HCT116 (cell line): ENCODE results near the gene DDR2. TPM values are rescaled to one million over a fixed set of nuclear protein-coding genes. Genes with fewer than 3 reads are reported as not detected.

Experiments used
- ATAC-seq: fragments of 200-7000 bp; cut with Tn5 transposase; 2 replicates; pipeline ENCODE4 v1.9.1; 2020; ENCODE audit warnings: mild to moderate bottlenecking, moderate library complexity
- BruUV-seq: library from RNA; stranded (reverse); fragments of 400-500 nt; replicated peaks from 2 replicates; lab custom pipeline; 2021; lab: Mats Ljungman, UMichigan
- CTCF ChIA-PET: fragments of 300-600 bp; sonication (Branson Sonifier 250); formaldehyde crosslinking; loops from one replicate; lab custom pipeline; 2021; ENCODE audit warnings: antibody characterized with exemption; lab: Charles Lee
- POLR2A ChIA-PET: fragments of 300-600, 350-600 bp; sonication (Branson Sonifier 250); formaldehyde crosslinking; loops from one replicate; lab custom pipeline; 2021; ENCODE audit warnings: antibody characterized with exemption; lab: Charles Lee
- RAD21 ChIA-PET, 2 experiments: fragments of 300-600 bp; sonication (Branson Sonifier 250); formaldehyde crosslinking; loops; one replicate each; lab custom pipeline; 2023; ENCODE audit warnings: low total read pairs in 2 of 2; ENCODE audit not compliant: uncharacterized antibody in 2 of 2, unreplicated experiment in 2 of 2, low non-redundant PET in 1 of 2; lab: Charles Lee
- DNase-seq: peaks from one replicate; pipeline ENCODE4 v3.0.0-alpha.2; 2010; ENCODE audit warnings: low read depth, low spot score
- H2AFZ ChIP-seq: fragments of 200-600 bp; shearing (Covaris generic), sonication (generic); 2 replicates; pipeline ENCODE4 v1.6.1; 2017; ENCODE audit warnings: low read depth, mixed run types, mixed read lengths, antibody characterized with exemption, low read length; ENCODE audit not compliant: poor library complexity, severe bottlenecking
- H3K27ac ChIP-seq: 2 replicates; pipeline ENCODE4 v1.5.1; 2012; ENCODE audit warnings: low read depth, low read length
- H3K27me3 ChIP-seq: fragments of 200-600 bp; sonication (generic); 2 replicates; pipeline ENCODE4 v1.6.1; 2016; ENCODE audit warnings: mixed run types, low read length, mixed read lengths; ENCODE audit not compliant: insufficient read depth
- H3K36me3 ChIP-seq, 2 experiments: fragments of 200-500 bp in 1 of 2; fragments of 200-600 bp in 1 of 2; sonication (Bioruptor generic) in 1 of 2; sonication (generic) in 1 of 2; 2 replicates each; pipeline versions ENCODE4 v1.5.1 to v1.6.1; 2014 to 2016; ENCODE audit warnings: low read length in 2 of 2, inconsistent platforms in 1 of 2, mixed read lengths in 1 of 2, mixed run types in 1 of 2; ENCODE audit not compliant: insufficient read depth in 2 of 2, control insufficient read depth in 1 of 2
- H3K4me1 ChIP-seq, 2 experiments: fragments of 200-600 bp in 1 of 2; sonication (generic) in 1 of 2; 2 replicates each; pipeline versions ENCODE4 v1.5.1 to v1.6.1; 2012 to 2017; ENCODE audit warnings: low read length in 2 of 2, inconsistent platforms in 1 of 2, mild to moderate bottlenecking in 1 of 2, mixed read lengths in 1 of 2, mixed run types in 1 of 2, moderate library complexity in 1 of 2; ENCODE audit not compliant: insufficient read depth in 2 of 2, control insufficient read depth in 1 of 2
- H3K4me2 ChIP-seq: fragments of 200-600 bp; sonication (generic); 2 replicates; pipeline ENCODE4 v1.6.1; 2017; ENCODE audit warnings: mixed run types, low read length, mixed read lengths
- H3K4me3 ChIP-seq, 2 experiments: fragments of 200-600 bp in 1 of 2; sonication (generic) in 1 of 2; replicated peaks in 1 of 2; 2 replicates each; pipeline ENCODE4 v1.5.1; 2011 to 2016; ENCODE audit warnings: low read length in 2 of 2, control low read depth in 1 of 2, low read depth in 1 of 2, mild to moderate bottlenecking in 1 of 2, mixed read lengths in 1 of 2, mixed run types in 1 of 2
- H3K79me2 ChIP-seq: fragments of 200-600 bp; sonication (generic); 2 replicates; pipeline ENCODE4 v1.6.1; 2017; ENCODE audit warnings: mild to moderate bottlenecking, mixed run types, low read length, moderate library complexity, mixed read lengths; ENCODE audit not compliant: insufficient read depth
- H3K9ac ChIP-seq: fragments of 200-600 bp; sonication (generic); 2 replicates; pipeline ENCODE4 v1.6.1; 2016; ENCODE audit warnings: low read length, mixed read lengths
- H3K9me2 ChIP-seq: fragments of 200-600 bp; sonication (generic), shearing (Covaris generic); 2 replicates; pipeline ENCODE4 v1.6.1; 2017; ENCODE audit warnings: mixed run types, mild to moderate bottlenecking, moderate library complexity; ENCODE audit not compliant: insufficient read depth
- H3K9me3 ChIP-seq, 2 experiments: fragments of 200-500 bp in 1 of 2; fragments of 200-600 bp in 1 of 2; sonication (Bioruptor generic) in 1 of 2; sonication (generic) in 1 of 2; 2 replicates each; pipeline ENCODE4 v1.6.1; 2014 to 2017; ENCODE audit warnings: low read length in 2 of 2, mixed read lengths in 2 of 2, inconsistent platforms in 1 of 2, low read depth in 1 of 2, mild to moderate bottlenecking in 1 of 2, mixed run types in 1 of 2, moderate library complexity in 1 of 2; ENCODE audit not compliant: control insufficient read depth in 1 of 2, insufficient read depth in 1 of 2
- H4K20me1 ChIP-seq: fragments of 200-600 bp; sonication (generic), shearing (Covaris generic); 2 replicates; pipeline ENCODE4 v1.6.1; 2017; ENCODE audit warnings: mixed run types, mild to moderate bottlenecking, moderate library complexity; ENCODE audit not compliant: insufficient read depth
- POLR2AphosphoS5 ChIP-seq: IDR thresholded peaks from 2 replicates; pipeline ENCODE4 v1.6.1; 2011; ENCODE audit warnings: mild to moderate bottlenecking, low read depth, low read length, moderate library complexity
- RAD21 ChIP-seq: IDR thresholded peaks from 2 replicates; pipeline ENCODE4 v1.6.1; 2012; ENCODE audit warnings: low read depth, mild to moderate bottlenecking
- intact Hi-C: fragments of 100-400 bp; cut with micrococcal nuclease; formaldehyde crosslinking; loops from 2 replicates; pipeline ENCODE4 v1.10.0; 2022
- total RNA-seq: library from RNA; stranded (reverse); gene quantifications from one replicate; pipeline ENCODE4 v1.2.1, GENCODE V29; 2021; ENCODE audit not compliant: unreplicated experiment
- TF ChIP-seq, protein P1 (sequence below), 3 experiments: fragments of 200-600 bp in 1 of 3; sonication (generic) in 1 of 3; IDR thresholded peaks in 2 of 3; conservative IDR thresholded peaks in 1 of 3; 2 replicates each; pipeline ENCODE4 v1.5.1; 2012 to 2017; ENCODE audit warnings: low read depth in 2 of 3, low read length in 2 of 3, antibody characterized with exemption in 1 of 3, borderline replicate concordance in 1 of 3, control low read depth in 1 of 3, mild to moderate bottlenecking in 1 of 3, mixed read lengths in 1 of 3, mixed run types in 1 of 3, moderate library complexity in 1 of 3; ENCODE audit not compliant: insufficient read depth in 1 of 3
- TF ChIP-seq, protein P2 (sequence below): IDR thresholded peaks from 2 replicates; pipeline ENCODE4 v1.6.1; 2012

Gene DDR2
- total RNA-seq, 1 experiment from 2014 or later: 0.84 TPM

DNA sequence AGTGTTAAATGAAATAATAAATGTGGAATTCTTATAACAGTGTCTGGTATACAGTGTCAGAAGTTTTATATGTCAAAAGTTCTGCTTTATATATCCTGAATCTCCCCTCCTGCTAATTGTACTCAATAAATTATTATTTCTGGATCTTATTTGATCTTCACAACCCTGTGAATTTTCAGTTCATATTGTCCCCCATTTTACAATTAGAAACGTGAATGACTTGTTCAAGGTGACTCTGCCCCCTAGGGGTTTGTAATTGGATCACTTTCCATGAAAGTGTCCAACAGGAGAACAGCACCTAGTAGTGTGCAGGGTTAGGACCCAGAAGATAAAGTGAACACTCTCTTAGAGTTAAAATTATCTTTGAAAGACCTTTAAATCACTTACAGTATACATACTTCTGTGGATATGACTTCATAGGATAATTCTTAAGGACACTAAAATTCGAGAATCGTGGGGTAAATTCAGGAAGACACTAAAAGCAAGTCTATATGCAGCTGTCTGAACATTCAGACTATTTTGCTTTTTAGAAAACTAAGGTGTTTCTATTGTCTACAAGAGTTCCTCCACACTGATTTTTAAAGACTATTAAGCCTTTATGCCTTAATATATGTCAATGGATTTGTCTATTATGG lies 4.5 kb upstream of the DDR2 start:
- no TSS peak for BruUV-seq
- CTCF ChIA-PET: interaction anchor here (1.2 to 2.8 kb wide), 2 partner anchors 14 to 172 kb away, joined by 3 to 18 read pairs; no protein-coding TSS in a partner anchor
- Histone ChIP-seq H3K36me3 (no peaks in the 10 kb centered on the region), H3K9me2 (no peaks in the 10 kb centered on the region), H3K4me1 (peaks cover 0 to 6% of the 10 kb centered on the region in 2 experiments; a peak in 1 of 4 replicates), H3K4me2 (no peak overlapping the region), H3K4me3 (no peak overlapping the region), H3K9ac (no peak overlapping the region), H3K9me3 (no peaks in the 10 kb centered on the region)
- intact Hi-C loops: no loop called here
- peak; percentile 44 for DNase-seq
- TF ChIP-seq RAD21: peak; percentile 69
- TF ChIP-seq POLR2AphosphoS5: no peak
- TF ChIP-seq, protein P1, sequence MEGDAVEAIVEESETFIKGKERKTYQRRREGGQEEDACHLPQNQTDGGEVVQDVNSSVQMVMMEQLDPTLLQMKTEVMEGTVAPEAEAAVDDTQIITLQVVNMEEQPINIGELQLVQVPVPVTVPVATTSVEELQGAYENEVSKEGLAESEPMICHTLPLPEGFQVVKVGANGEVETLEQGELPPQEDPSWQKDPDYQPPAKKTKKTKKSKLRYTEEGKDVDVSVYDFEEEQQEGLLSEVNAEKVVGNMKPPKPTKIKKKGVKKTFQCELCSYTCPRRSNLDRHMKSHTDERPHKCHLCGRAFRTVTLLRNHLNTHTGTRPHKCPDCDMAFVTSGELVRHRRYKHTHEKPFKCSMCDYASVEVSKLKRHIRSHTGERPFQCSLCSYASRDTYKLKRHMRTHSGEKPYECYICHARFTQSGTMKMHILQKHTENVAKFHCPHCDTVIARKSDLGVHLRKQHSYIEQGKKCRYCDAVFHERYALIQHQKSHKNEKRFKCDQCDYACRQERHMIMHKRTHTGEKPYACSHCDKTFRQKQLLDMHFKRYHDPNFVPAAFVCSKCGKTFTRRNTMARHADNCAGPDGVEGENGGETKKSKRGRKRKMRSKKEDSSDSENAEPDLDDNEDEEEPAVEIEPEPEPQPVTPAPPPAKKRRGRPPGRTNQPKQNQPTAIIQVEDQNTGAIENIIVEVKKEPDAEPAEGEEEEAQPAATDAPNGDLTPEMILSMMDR (IDR thresholded peaks at IDR 0.05 in 2 of 3, conservative IDR thresholded peaks at IDR 0.05 in 1 of 3; ENCODE audit: borderline replicate concordance in 1 of 3, insufficient read depth in 1 of 3, low read depth in 2 of 3, low read length in 2 of 3): peak; percentile 55 to 83 (median 65); a peak in 5 of 6 replicates
- TF ChIP-seq, all 23 proteins: peak for 2
- H3K27ac ChIP-seq: no peak overlapping the region
- peak; percentile 93 for ATAC-seq
- ChIA-PET POLR2A (no interaction called here), RAD21 (no interaction called here)
- no peaks in the 10 kb centered on the region for H4K20me1 ChIP-seq
- H3K79me2 ChIP-seq: no peaks in the 10 kb centered on the region
- no peak overlapping the region for H2AFZ ChIP-seq
- H3K27me3 ChIP-seq: no peaks in the 10 kb centered on the region

DNA sequence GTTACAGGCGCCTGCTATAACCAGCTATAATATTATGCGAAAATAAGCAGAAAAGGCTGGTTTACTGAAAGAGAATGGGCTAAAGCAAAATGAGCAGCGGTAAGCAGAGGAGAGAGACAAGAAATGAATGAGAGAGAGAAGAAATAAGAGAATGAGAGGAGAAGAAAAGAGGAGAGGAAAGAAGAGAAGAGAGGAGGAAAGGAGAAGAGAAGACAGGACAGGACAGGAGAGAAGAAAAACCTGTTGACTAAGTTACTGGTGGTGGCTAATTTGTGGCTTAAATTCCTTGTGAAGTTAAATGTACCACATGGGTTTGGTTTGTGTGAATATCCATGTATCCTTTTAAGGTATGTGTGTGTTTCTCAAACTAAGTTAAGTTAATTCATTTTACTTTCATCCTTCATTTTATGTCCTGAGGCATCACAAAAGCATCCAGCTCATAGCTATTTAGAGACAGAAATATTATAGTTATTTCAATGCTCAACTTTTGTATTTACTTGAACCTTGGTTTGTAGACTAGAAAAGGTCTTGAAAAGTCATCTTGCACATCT lies 3.1 kb upstream of the DDR2 start:
- H3K9ac ChIP-seq: no peak overlapping the region
- no peak for ATAC-seq
- 0 out of 2 replicates have a peak, but pooled peaks have one; percentile 0 for TF ChIP-seq RAD21
- TF ChIP-seq, protein P2, sequence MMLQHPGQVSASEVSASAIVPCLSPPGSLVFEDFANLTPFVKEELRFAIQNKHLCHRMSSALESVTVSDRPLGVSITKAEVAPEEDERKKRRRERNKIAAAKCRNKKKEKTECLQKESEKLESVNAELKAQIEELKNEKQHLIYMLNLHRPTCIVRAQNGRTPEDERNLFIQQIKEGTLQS: no peak
- TF ChIP-seq, all 23 proteins: peak for 1
- Histone ChIP-seq H3K9me3 (no peaks in the 10 kb centered on the region), H3K36me3 (no peaks in the 10 kb centered on the region), H2AFZ (no peak overlapping the region), H3K4me1 (peaks cover 0 to 6% of the 10 kb centered on the region in 2 experiments; a peak in 1 of 4 replicates), H3K79me2 (no peaks in the 10 kb centered on the region), H4K20me1 (no peaks in the 10 kb centered on the region), H3K9me2 (no peaks in the 10 kb centered on the region), H3K27ac (no peak overlapping the region), H3K27me3 (no peaks in the 10 kb centered on the region), H3K4me3 (no peak overlapping the region), H3K4me2 (no peak overlapping the region)
- no TSS peak for BruUV-seq
- DNase-seq: no peak
- POLR2A ChIA-PET: no interaction called here
- RAD21 ChIA-PET: no interaction called here
- intact Hi-C loops: no loop called here
- CTCF ChIA-PET: interaction anchor here (1.2 to 2.8 kb wide), 3 partner anchors 16 to 271 kb away, joined by 3 to 18 read pairs (median 4); no protein-coding TSS in a partner anchor
